T-helper 9 cell (primary cell): ENCODE measurements around the gene THAP10.
"Not testable (repeated sequence)": the region's sequence is repeated elsewhere in the genome, so short reads cannot be mapped to it uniquely, and the experiment has no call there.

Source experiments
- DNase-seq: peaks from one replicate; pipeline ENCODE4 v3.0.0-alpha.2; 2020

THAP10 gene

GRCh38 chr15:70876011-70876410 is 16.2 kb downstream of the THAP10 start:
- DNase-seq = no peak

DNA sequence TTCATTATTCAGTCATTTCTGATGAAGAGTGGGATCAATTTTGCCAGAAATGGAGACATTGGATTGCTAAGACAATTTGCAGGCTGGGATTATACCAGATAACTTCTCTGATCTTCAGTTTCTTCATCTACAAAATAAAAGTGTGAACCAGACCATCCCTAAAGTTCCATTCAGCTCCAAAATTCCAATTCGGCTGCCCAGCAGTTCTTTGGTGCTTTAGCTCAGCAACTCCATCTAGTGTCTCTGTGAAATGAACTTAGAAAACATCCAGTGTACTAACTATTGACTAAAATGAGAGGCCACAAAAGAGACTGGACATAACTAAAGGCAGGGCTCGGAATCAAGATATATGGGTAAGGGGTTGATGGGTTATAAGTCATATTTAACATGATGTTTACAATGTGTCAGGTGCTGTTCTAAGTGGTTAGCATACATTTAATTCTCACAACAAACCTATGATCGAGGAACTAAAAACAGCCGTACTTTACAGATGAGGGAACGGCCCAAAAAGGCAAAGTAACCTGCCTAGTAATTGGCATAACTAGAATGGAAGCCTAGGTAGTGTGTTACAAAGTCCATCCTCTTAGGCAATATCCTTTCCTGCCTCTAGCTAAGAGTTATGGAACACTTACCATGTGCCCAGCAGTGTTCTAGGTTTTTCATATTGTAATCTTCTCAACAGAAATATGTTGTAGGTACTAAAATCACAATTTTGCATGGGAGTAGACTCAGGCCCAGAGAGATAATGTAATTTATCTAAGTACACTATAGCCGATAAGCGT is 17.0 kb downstream of the THAP10 start:
- no peak for DNase-seq

GRCh38 chr15:70873232-70874054 is 18.8 kb downstream of the THAP10 start:
- no peak for DNase-seq

GRCh38 chr15:70871490-70871889 is 20.7 kb downstream of the THAP10 start:
- DNase-seq = not testable (repeated sequence)

GRCh38 chr15:70870051-70870450 is 22.2 kb downstream of the THAP10 start:
- no peak for DNase-seq

DNA sequence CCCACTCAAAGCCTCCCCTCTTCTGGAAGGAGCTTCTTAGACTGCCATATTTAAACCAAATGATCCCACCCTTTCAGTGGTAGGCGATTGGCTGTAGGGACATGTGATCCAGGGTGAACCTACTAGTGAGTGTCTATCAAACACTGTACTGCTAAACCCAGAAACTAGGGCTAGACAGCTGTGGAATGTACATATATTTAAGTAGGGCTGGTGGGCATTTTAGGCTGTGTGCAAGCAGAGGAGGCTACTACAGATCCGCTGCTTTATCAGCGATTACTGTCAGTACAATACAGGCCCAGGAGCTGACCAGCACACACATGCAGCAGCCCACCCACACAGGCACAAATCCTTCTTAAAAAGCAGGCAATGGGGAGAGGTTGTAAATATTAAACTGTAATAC is 22.9 kb downstream of the THAP10 start:
- no peak for DNase-seq

- DNase-seq = no peak
Observed at GRCh38 chr15:70867911-70868467, 24.2 kb downstream of the THAP10 start.

DNA sequence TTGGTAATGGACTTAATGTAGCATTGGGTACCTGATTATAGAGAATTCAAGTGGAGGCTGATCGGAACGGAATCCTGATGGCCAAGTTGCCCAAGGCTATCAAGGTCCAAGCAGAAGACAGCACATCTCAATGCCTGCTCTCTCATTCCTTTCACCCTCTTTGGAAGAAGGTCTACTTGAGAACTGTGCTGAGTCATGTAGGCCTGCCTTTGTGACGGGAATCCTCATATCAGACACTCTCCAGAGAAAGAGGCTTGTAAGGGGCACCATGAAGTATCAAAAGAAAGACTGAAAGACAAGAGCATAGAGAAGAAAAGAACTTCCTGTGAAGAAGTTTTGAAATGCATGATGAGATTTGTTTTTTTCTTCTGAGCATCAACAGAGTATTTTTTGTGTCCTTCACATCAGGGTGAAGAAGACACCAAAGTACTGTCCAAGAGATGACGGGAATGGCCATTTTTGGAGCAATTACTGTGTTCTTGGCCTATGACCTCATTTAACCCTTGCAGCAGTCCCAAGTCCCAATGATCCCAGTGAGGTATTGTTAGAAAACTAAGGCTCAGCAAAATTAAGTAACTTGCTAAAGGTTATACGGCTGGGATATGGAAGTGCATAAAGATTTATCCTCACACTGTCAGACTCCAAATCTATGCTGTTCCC is 25.1 kb downstream of the THAP10 start:
- no peak for DNase-seq

GRCh38 chr15:70863450-70864218 is 28.6 kb downstream of the THAP10 start:
- DNase-seq = no peak

DNA sequence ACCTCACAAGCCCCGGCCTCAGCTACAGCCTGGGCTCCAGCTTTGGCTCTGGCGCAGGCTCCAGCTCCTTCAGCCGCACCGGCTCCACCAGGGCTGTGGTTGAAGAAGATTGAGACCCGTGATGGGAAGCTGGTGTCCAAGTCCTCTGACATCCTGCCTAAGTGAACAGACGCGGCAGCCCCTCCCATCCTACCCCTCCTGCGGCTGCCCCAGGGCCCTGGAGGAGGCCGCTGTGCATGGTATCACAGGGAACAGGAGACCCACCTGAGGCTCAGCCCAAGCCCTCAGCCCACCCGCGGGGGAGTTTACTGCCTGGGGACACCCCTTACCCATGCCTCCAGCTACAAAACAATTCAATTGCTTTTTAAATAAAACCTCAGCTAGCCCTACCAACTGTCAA is 32.2 kb downstream of the THAP10 start:
- DNase-seq = no peak

- no peak for DNase-seq
Observed at GRCh38 chr15:70859322-70859908, 32.8 kb downstream of the THAP10 start.

- DNase-seq = not testable (repeated sequence)
Observed at GRCh38 chr15:70858614-70859321, 33.5 kb downstream of the THAP10 start.

GRCh38 chr15:70857562-70858285 is 34.5 kb downstream of the THAP10 start:
- no peak for DNase-seq

GRCh38 chr15:70856884-70857561 is 35.2 kb downstream of the THAP10 start:
- no peak for DNase-seq

GRCh38 chr15:70856177-70856883 is 35.9 kb downstream of the THAP10 start:
- DNase-seq = no peak

DNA sequence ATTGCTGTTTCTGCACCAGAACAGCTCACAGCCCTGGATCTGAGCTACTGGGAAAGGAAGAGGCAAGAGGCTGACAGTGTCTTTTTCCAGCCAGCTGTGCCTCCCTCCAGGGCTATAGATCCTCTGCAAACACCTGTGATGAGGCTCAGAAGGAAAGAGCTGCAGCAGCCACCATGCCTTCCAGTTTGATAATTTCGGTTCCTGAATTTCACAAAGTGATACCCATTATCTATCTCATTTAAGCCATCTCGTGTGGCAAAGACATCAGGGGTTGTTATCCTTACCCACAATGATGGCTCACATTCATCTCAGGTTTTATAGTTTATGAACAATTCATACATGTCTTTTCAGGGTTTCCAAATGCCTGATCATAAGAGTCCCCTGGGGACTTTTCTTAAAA is 36.5 kb downstream of the THAP10 start:
- no peak for DNase-seq

DNA sequence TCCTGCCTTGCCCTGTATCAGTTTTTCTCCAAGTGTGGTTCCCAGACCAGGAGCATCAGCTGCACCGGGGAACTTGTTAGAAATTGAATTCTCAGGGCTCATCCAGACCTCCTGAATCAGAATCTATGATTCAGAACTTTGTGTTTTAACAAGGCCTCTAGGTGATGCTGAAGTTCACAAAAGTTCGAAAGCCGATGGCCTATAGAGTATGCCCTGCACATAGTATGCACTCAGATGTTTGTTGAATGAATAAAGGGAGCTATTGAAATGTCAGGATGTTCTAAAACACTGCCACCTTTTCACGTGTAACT is 37.6 kb downstream of the THAP10 start:
- no peak for DNase-seq

DNA sequence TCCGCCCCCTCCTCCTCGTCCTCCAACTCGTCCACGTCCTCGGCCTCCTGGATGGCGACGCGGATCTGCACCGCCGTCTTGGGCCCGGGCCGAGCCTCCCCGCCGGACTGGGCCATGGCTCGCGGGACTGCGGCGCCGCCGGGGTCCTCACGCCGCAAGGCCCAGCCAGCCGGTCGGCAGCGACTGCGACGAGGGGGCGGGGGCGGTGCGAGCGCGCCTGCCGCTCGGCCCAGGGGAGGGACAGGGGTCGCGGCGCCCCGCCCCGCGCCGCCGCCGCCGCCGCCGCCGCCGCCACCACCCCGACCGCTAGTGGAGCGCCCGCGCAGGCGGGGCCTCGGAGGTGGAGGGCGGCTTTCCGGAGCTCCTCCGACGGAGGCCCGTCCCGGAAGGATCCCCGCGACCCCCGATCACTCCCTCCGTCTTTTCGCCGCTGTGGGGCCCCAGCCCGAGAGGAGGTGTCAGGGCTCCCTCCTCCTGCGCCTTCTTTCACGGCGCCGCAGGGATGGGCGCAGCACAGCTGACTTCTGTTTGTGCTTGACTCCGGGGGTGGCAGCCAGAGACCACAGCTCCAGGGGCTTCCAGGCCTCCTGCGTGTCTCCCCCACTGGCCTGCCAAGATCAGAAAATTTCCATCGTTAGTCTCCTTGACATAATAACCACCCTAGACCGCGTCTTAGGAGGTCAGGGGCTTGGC is 38.1 kb downstream of the THAP10 start, which contains the start of gene LARP6:
LARP6 (minus strand) TSS at position 185 of the 693 bp plus-strand sequence; CDS start at position 116, 69 bp downstream.
- no peak for DNase-seq
